ENCODE measurements around the gene PLXNA4.

The PLXNA4 gene

GRCh38 chr7:132090444-132090843, 485.8 kb downstream of the PLXNA4 start:
- TF ChIP-seq CTCF (IDR thresholded peaks at IDR 0.05; ENCODE audit: low read depth, low read length), result no peak

GRCh38 chr7:132089356-132089755, 486.9 kb downstream of the PLXNA4 start:
- TF ChIP-seq CTCF (IDR thresholded peaks at IDR 0.05; ENCODE audit: low read depth, low read length), result no peak
- DNase-seq (ENCODE audit: low read depth, low spot score), result no peak
- H3K4me3 ChIP-seq (ENCODE audit: low read depth, low read length), result no peak overlapping the region
- in situ Hi-C loops (cut with HindIII; ENCODE audit: low sequenced_read_pairs), result no loop called here

More at GRCh38 chr7:132090444-132090843, 485.8 kb downstream of the PLXNA4 start:
- no peak for DNase-seq (ENCODE audit: low read depth, low spot score)
- no peak overlapping the region for H3K4me3 ChIP-seq (ENCODE audit: low read depth, low read length)
- in situ Hi-C loops (cut with HindIII; ENCODE audit: low sequenced_read_pairs), result no loop called here

GRCh38 chr7:132087421-132087820, 488.8 kb downstream of the PLXNA4 start:
- in situ Hi-C loops (cut with HindIII; ENCODE audit: low sequenced_read_pairs), result no loop called here
- no peak for DNase-seq (ENCODE audit: low read depth, low spot score)
- H3K4me3 ChIP-seq (ENCODE audit: low read depth, low read length), result no peak overlapping the region
- TF ChIP-seq CTCF (IDR thresholded peaks at IDR 0.05; ENCODE audit: low read depth, low read length), result no peak

GRCh38 chr7:132084776-132085388, 491.4 kb downstream of the PLXNA4 start:
- H3K4me3 ChIP-seq (ENCODE audit: low read depth, low read length), result no peak overlapping the region
- in situ Hi-C loops (cut with HindIII; ENCODE audit: low sequenced_read_pairs), result no loop called here
- TF ChIP-seq CTCF (IDR thresholded peaks at IDR 0.05; ENCODE audit: low read depth, low read length), result no peak
- DNase-seq (ENCODE audit: low read depth, low spot score), result no peak

- no peak for TF ChIP-seq CTCF (IDR thresholded peaks at IDR 0.05; ENCODE audit: low read depth, low read length)
- no peak for DNase-seq (ENCODE audit: low read depth, low spot score)
- H3K4me3 ChIP-seq (ENCODE audit: low read depth, low read length), result no peak overlapping the region
- in situ Hi-C loops (cut with HindIII; ENCODE audit: low sequenced_read_pairs), result no loop called here
These were observed 492.6 kb downstream of the PLXNA4 start for GRCh38 chr7:132083537-132084123.

GRCh38 chr7:132083126-132083525, 493.1 kb downstream of the PLXNA4 start:
- TF ChIP-seq CTCF (IDR thresholded peaks at IDR 0.05; ENCODE audit: low read depth, low read length), result no peak
- H3K4me3 ChIP-seq (ENCODE audit: low read depth, low read length), result no peak overlapping the region
- in situ Hi-C loops (cut with HindIII; ENCODE audit: low sequenced_read_pairs), result no loop called here
- DNase-seq (ENCODE audit: low read depth, low spot score), result no peak

Measured in astrocyte of the spinal cord (primary cell).